ENCODE measurements around the gene CNMD.

CNMD gene

DNA sequence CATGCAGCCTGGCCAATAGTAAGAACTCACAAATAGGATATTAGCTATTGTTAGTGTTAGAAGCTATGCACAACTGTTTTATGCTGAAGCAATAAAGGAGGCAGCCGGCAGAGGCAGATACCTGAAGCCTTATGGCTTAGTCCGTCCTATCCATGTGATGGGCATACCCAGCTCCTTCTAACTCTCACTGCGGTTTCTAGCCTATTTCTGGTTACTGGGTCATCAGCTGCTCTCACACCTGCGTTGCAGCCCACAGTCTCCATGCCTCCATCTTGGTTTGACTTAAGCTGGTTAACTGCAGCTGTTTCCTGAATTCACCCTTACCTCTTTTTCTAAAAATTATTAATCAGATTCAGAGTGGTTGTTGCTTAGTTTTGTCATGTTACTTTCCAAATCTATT, 40.5 kb upstream of the CNMD start:
- TF ChIP-seq YY1 (IDR thresholded peaks at IDR 0.05; ENCODE audit: low read depth) (no peak), ZBTB7A (IDR thresholded peaks at IDR 0.05; ENCODE audit: low read depth) (no peak), EGR1 (IDR thresholded peaks at IDR 0.05) (no peak), FOXM1 (IDR thresholded peaks at IDR 0.05; ENCODE audit: borderline replicate concordance, low read depth) (no peak), CEBPB (IDR thresholded peaks at IDR 0.05) (no peak), TAF1 (IDR thresholded peaks at IDR 0.05; ENCODE audit: low read depth) (no peak), EP300 (IDR thresholded peaks at IDR 0.05; ENCODE audit: borderline replicate concordance) (no peak), RAD21 (IDR thresholded peaks at IDR 0.05; ENCODE audit: low read depth) (no peak), TCF12 (IDR thresholded peaks at IDR 0.05; ENCODE audit: low read depth) (no peak), TEAD4 (IDR thresholded peaks at IDR 0.05) (no peak), CREB1 (IDR thresholded peaks at IDR 0.05; ENCODE audit: low read depth) (no peak), NFIC (IDR thresholded peaks at IDR 0.05) (no peak)
- TF ChIP-seq, protein P1, sequence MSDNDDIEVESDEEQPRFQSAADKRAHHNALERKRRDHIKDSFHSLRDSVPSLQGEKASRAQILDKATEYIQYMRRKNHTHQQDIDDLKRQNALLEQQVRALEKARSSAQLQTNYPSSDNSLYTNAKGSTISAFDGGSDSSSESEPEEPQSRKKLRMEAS (IDR thresholded peaks at IDR 0.05): no peak
- TF ChIP-seq, protein P2, sequence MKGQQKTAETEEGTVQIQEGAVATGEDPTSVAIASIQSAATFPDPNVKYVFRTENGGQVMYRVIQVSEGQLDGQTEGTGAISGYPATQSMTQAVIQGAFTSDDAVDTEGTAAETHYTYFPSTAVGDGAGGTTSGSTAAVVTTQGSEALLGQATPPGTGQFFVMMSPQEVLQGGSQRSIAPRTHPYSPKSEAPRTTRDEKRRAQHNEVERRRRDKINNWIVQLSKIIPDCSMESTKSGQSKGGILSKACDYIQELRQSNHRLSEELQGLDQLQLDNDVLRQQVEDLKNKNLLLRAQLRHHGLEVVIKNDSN (IDR thresholded peaks at IDR 0.05): no peak
- TF ChIP-seq, protein P3, sequence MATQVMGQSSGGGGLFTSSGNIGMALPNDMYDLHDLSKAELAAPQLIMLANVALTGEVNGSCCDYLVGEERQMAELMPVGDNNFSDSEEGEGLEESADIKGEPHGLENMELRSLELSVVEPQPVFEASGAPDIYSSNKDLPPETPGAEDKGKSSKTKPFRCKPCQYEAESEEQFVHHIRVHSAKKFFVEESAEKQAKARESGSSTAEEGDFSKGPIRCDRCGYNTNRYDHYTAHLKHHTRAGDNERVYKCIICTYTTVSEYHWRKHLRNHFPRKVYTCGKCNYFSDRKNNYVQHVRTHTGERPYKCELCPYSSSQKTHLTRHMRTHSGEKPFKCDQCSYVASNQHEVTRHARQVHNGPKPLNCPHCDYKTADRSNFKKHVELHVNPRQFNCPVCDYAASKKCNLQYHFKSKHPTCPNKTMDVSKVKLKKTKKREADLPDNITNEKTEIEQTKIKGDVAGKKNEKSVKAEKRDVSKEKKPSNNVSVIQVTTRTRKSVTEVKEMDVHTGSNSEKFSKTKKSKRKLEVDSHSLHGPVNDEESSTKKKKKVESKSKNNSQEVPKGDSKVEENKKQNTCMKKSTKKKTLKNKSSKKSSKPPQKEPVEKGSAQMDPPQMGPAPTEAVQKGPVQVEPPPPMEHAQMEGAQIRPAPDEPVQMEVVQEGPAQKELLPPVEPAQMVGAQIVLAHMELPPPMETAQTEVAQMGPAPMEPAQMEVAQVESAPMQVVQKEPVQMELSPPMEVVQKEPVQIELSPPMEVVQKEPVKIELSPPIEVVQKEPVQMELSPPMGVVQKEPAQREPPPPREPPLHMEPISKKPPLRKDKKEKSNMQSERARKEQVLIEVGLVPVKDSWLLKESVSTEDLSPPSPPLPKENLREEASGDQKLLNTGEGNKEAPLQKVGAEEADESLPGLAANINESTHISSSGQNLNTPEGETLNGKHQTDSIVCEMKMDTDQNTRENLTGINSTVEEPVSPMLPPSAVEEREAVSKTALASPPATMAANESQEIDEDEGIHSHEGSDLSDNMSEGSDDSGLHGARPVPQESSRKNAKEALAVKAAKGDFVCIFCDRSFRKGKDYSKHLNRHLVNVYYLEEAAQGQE (IDR thresholded peaks at IDR 0.05; ENCODE audit: low read depth): no peak

DNA sequence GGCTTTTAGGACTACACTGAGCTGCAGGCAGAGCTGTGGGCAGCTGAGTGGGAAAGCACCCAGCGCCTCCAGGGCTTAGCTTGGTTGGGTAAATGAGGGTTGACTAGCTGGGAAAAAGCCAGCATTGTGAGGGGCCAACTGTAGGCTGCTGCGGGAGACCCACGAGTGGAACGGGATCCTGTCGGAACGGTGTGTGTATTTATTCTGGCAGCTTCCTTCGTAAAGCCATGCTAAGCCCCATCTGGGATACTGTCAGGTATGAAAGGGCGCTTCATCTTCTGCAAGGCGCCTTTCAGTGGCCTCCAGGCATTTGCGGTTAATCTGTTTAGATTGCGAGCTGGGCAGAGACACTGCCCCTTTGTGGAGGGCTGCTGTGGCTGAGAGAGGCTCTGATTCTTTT, 39.5 kb upstream of the CNMD start:
- TF ChIP-seq, protein P3 (IDR thresholded peaks at IDR 0.05; ENCODE audit: low read depth): no peak

DNA sequence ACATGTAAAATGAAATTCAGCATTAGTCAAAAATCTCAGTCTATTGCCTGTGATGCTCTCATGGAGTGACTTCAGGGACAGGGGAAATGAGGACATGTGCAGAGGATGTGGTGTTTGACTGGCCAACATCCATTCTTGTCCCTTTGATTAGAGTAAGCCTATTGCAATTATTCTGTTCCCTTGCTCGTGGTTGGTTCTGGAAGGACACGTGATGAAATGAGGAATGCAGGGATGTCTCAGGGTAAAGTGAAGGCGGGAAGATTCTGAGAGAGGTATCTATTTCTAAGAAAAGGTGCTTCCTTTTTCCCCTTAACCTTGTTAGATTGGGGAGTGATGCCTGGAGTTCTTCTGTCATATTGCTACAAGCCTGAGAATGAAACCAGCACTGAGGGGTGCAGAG, 37.1 kb upstream of the CNMD start:
- TF ChIP-seq EP300 (IDR thresholded peaks at IDR 0.05; ENCODE audit: borderline replicate concordance): no peak
- no peak for TF ChIP-seq ZBTB7A (IDR thresholded peaks at IDR 0.05; ENCODE audit: low read depth)
- no peak for TF ChIP-seq TCF12 (IDR thresholded peaks at IDR 0.05; ENCODE audit: low read depth)
- no peak for TF ChIP-seq FOXM1 (IDR thresholded peaks at IDR 0.05; ENCODE audit: borderline replicate concordance, low read depth)
- no peak for TF ChIP-seq CREB1 (IDR thresholded peaks at IDR 0.05; ENCODE audit: low read depth)
- no peak for TF ChIP-seq YY1 (IDR thresholded peaks at IDR 0.05; ENCODE audit: low read depth)
- TF ChIP-seq, protein P3 (IDR thresholded peaks at IDR 0.05; ENCODE audit: low read depth): no peak

DNA sequence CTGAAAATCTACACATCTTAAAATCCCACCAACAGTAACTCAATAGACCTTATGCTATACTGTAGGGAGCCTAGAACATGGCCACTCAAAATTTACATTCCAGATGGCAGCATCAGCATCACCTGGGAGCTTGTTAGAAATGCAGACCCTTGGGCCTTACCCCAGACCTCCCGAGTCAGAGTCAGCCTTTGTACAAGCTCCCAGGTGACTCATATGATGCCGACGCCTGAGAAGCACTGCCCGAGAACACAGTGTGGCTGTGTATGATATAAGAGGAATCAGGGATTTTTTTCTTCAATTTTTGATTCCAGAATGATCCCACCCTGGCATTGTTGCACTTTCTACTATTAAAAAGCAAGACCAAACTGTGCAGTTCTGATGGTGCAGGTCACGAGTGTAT, 35.9 kb upstream of the CNMD start:
- TF ChIP-seq YY1 (IDR thresholded peaks at IDR 0.05; ENCODE audit: low read depth) (no peak), NFIC (IDR thresholded peaks at IDR 0.05) (no peak), CREB1 (IDR thresholded peaks at IDR 0.05; ENCODE audit: low read depth) (no peak), TAF1 (IDR thresholded peaks at IDR 0.05; ENCODE audit: low read depth) (no peak), CEBPB (IDR thresholded peaks at IDR 0.05) (no peak), TCF12 (IDR thresholded peaks at IDR 0.05; ENCODE audit: low read depth) (no peak), TEAD4 (IDR thresholded peaks at IDR 0.05) (no peak), FOXM1 (IDR thresholded peaks at IDR 0.05; ENCODE audit: borderline replicate concordance, low read depth) (no peak), RAD21 (IDR thresholded peaks at IDR 0.05; ENCODE audit: low read depth) (no peak), EP300 (IDR thresholded peaks at IDR 0.05; ENCODE audit: borderline replicate concordance) (no peak), ZBTB7A (IDR thresholded peaks at IDR 0.05; ENCODE audit: low read depth) (no peak), EGR1 (IDR thresholded peaks at IDR 0.05) (no peak)
- TF ChIP-seq, protein P2 (IDR thresholded peaks at IDR 0.05): no peak
- TF ChIP-seq, protein P1 (IDR thresholded peaks at IDR 0.05): no peak
- TF ChIP-seq, protein P3 (IDR thresholded peaks at IDR 0.05; ENCODE audit: low read depth): no peak

Data from Ishikawa (cell line).